ENCODE data around the gene GBX2.

GRCh38 chr2:236179236-236180075 lies 11.3 kb upstream of the GBX2 start:
- TF ChIP-seq CTCF (IDR thresholded peaks at IDR 0.05; ENCODE audit: insufficient read depth, low read depth, low read length) (no peak), EZH2 (IDR thresholded peaks at IDR 0.05; ENCODE audit: insufficient read depth, low read length) (peak; percentile 37)
